Renal cortex interstitium (tissue), 11 donors: ENCODE results near the gene MSRB3. TPM values are rescaled to one million over a fixed set of nuclear protein-coding genes. Genes with fewer than 3 reads are reported as not detected.

Experiments
- DNase-seq, 11 donors: peaks; one replicate each; pipeline ENCODE4 v3.0.0-alpha.2; 2013; ENCODE audit warnings: low read depth in 9 of 11, low spot score in 4 of 11; ENCODE audit errors: extremely low read depth in 1 of 11
- polyA plus RNA-seq, 3 donors: library from polyadenylated mRNA; unstranded; fragments of 120-200 nt; gene quantifications; one replicate each; pipeline ENCODE4 v1.2.1, GENCODE V29; 2013; ENCODE audit not compliant: insufficient read length in 3 of 3

MSRB3 gene
- polyA plus RNA-seq, 3 donors, result 20.6 to 24.8 (median 23.8) TPM

DNA sequence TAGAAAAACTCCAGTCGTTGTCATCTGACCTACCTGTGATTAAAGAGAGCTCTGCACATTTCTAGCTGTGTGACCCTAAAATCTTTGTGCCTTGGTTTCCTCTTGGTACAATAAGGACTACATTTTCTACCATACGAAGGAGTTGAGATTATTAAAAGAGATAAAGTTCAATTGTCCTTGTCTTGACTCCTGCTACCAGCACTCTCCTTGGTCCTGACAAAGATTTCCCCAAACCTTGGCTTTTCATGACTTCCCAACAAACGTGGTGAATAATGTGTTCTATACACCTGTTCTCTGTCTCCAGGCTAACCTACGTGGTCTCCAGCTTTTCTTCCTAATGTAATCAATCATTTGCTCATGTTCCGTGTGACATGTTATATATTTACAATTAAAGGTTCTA is 223.5 kb downstream of the MSRB3 start:
- no peak for DNase-seq

DNA sequence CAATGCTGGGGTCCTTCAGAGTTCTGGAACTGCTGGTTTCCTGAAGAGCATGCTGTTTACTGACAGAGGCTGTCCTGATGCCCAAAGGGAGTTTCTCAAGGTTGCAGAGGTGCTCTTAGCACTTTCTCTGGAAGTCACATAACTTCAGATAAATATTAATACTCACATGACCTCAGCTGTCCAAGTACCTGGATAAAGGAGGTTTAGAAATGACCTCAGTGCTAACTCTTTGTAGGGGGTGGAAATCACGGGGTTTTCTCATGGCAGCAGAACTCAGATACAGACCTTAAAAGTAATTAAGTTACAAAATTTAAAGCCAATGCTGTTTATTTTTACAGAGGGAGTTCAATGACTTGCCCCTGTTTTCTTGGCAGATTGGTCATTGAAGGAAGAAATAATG is 225.9 kb downstream of the MSRB3 start:
- no peak for DNase-seq

DNA sequence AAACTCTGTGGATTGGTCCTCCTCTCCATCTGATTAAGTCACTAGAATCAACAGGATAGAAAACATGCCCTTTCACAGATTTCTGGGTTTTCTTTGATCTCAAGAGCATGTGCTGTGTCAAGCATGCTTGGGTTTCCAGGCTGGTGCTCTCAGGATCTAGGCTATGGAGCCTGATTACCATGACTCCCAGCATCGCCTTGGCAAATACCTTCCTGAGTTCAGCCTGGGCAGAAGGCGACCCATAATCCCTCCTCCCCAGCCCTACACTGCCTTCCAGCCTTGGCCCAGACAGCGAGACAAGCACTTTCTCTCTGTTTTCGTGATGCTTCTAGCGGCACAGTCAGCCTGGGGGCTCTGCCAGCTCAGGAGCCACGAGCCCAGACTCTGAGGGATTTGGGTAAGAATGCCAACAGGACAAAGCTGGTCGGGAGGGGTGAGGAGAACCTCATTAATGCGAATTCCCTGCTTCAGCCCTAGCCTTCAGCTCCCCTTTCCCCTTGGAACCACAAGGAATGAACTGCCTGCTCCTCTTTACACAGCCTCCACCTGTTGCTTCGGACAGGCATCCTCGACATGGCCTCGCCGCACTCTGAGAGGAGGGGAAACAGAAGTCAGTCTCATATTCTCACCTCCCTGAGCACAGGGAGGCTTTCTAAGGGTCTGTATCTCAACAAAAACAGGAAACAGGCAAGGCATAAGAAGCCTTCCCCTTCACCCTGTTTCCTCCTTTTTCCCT is 227.1 kb downstream of the MSRB3 start:
- peak in 4 of 11 donors; percentile 25 to 60 (median 36) for DNase-seq

DNA sequence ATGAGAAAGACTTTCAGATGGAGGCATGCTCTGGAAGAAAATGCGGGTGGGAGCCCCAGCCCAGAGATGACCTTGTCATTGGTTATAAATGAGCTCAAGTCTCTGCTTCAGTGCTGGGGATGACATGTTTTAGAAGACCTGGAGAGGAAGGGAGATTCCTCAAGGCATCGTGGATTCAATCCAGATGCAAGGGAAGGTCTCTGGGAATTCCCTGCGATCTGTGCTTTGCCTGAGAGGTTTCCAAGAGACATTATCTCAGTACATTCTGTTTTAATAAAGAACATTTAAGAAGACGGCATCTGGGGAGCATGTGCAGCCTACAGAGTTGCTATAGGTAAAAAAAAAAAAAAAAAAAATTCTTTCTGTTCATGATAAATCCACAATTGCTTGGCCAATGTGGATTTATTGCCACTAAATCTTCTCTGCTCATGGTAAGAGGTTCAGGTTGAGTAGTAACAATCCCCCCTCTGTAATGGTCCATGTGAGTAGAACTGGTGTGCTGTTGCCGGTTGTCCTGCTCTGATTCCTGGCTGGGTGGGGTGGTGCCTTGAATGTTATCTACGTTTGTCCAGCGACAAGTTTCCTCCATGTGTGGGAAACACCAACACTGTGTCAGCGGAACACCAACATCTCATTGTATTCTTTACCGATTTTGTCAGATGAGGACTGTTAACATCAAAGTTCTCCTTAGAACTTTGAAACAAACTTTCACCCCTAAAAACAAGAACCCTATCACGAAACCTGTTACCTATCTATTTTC is 230.0 kb downstream of the MSRB3 start:
- no peak for DNase-seq

DNA sequence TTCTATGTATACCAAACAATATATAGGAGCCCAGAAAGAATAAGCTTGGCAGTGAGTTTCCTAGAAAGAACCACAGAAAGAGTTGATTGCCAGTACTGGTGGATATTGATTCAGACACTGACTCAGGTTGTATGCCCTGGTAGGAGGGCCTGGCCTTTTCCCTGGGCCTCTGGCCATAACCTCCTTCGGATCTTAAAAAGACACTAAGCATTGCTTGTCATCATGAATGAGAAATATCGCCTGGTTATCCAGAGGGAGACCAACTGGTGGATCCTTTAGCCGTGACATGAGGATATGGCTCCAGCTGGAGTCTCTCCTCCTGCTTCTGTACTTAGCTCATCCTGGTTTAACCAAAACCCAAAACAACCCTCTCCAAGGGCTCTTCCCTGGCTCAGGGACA is 231.5 kb downstream of the MSRB3 start:
- DNase-seq, result no peak

DNA sequence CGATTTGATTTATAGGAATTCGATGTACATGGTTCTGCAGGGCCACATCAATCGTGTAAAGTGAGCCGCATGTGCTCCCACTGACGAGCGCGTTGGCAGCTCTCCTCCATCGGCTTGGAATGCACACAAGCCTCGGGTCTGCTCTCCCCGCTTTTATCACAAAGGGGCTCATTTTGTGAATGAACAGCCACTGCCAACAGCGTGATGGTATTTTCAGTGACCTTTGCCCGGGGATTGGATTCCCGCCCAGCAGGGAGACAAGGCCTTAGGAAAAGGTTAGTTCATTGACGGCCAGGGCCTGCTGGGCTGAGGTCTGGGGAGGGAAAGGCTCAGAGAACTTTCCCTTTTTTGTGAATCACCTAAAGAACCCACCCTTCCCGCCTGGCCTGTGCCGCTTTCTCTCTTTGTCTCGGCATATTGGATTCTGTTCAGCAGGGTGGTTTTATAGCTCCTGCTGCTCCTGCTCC is 232.1 kb downstream of the MSRB3 start:
- peak in 2 of 11 donors; percentile 74 for DNase-seq

DNA sequence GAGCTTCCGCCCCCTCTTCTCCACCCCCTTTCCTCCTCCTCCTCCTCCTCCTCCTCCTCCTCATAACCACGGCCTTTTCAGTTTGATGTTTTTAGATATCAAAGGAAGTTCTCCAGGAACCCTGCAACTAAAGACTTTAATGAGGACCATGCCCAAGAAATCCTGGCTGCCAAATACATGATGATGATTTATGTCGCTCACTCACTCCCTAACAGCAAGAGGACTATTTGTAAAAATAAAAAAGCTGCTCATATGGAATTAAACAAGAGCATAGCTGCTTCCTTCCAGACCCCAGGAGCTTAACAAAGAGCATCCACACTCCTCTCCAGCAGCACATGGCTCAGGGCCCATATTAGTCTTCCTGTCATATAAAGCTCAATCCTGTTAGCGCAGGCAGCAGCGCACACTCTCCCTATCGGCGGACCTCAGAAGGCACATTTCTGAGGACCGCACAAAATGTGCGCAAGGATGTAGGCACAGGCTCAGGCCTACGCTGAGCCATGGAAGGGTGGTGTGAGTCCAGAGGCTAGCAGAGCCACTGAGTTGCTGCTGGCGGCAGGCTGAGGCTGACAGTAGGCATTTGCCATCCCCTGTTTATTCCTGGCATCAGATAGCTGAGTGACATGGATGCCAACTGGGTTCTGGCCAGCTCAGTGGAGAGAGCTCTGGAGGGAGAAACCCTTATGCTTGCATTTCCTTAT is 232.8 kb downstream of the MSRB3 start:
- no peak for DNase-seq

DNA sequence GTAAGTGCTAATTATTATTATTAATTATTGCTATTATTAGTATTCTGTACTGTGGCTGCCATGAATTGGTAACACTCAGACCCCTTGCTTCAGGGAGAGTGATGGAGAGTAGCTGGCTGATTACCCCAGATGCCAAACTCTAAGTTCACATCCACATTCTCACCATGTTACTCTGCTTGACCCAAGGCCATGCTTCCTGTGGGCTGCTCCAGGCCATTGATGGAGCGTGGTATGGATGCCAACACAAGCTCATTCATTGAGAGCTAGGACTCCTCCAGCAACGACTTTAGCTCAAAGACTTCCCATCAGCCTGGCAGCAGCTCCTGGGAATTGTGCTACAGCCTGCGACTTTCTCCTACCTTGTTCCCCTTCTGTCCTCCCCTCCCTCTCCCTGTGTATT is 233.4 kb downstream of the MSRB3 start:
- no peak for DNase-seq

Other genes with a start within 250 kb of the MSRB3 start
- gene WIF1, start 157.4 kb upstream of the MSRB3 start, polyA plus RNA-seq, result 1 to 10 TPM; 2.5 to 3.2 (median 3.0) TPM
- gene LEMD3, start 109.1 kb upstream of the MSRB3 start, polyA plus RNA-seq, result 10 to 100 TPM; 34.6 to 43.5 (median 40.2) TPM